MM.1S (cell line): ENCODE measurements around the gene FIBCD1.

ENCODE experiments used
- CTCF ChIP-seq: fragments of 300-600 bp; sonication (generic); IDR thresholded peaks from 2 replicates; pipeline ENCODE4 v1.5.1; 2016; ENCODE audit warnings: antibody characterized with exemption, low read length, mixed read lengths
- EZH2 ChIP-seq: fragments of 300-600 bp; sonication (generic); optimal IDR thresholded peaks from 2 replicates; pipeline ENCODE3; 2017; ENCODE audit warnings: low read depth, mild to moderate bottlenecking, antibody characterized with exemption, low read length, mixed read lengths

GRCh38 chr9:130981002-130981755 is 42.1 kb upstream of the FIBCD1 start:
- TF ChIP-seq EZH2 (no peak), CTCF (no peak)
